PC-3 (cell line): ENCODE measurements around the gene PLXNA1. TPM values are rescaled to one million over a fixed set of nuclear protein-coding genes. Genes with fewer than 3 reads are reported as not detected.

Experiments
- ATAC-seq: fragments of 200-7000 bp; cut with Tn5 transposase; 2 replicates; pipeline ENCODE4 v1.9.1; 2020; ENCODE audit warnings: mild to moderate bottlenecking, moderate library complexity
- BruUV-seq: library from RNA; stranded (reverse); fragments of 400-500 nt; replicated peaks from 2 replicates; lab custom pipeline; 2021; lab: Mats Ljungman, UMichigan
- CTCF ChIA-PET: fragments of 300-600 bp; sonication (Branson Sonifier 250); formaldehyde crosslinking; loops from one replicate; lab custom pipeline; 2022; ENCODE audit warnings: antibody characterized with exemption; lab: Charles Lee
- POLR2A ChIA-PET: fragments of 300-600 bp; sonication (Branson Sonifier 250); formaldehyde crosslinking; loops from one replicate; lab custom pipeline; 2022; ENCODE audit warnings: antibody characterized with exemption; ENCODE audit not compliant: unreplicated experiment; lab: Charles Lee
- DNase-seq: peaks from one replicate; pipeline ENCODE4 v3.0.0-alpha.2; 2015
- H2AFZ ChIP-seq: fragments of 300-600 bp; sonication (generic); 2 replicates; pipeline ENCODE4 v1.6.0; 2016; ENCODE audit warnings: antibody characterized with exemption, low read length
- H3F3A ChIP-seq: fragments of 300-600 bp; sonication (generic); one replicate; pipeline ENCODE4 v1.6.0; 2017; ENCODE audit warnings: antibody characterized with exemption, low read length, control low read depth, mild to moderate bottlenecking; ENCODE audit not compliant: unreplicated experiment
- H3K27ac ChIP-seq: fragments of 300-600 bp; sonication (generic); 2 replicates; pipeline ENCODE4 v1.5.1; 2016; ENCODE audit warnings: mild to moderate bottlenecking, low read length
- H3K27me3 ChIP-seq: fragments of 300-600 bp; sonication (generic); 2 replicates; pipeline ENCODE4 v1.6.1; 2016; ENCODE audit warnings: low read length, mixed read lengths
- H3K36me3 ChIP-seq: fragments of 300-600 bp; sonication (generic); 2 replicates; pipeline ENCODE4 v1.6.1; 2016; ENCODE audit warnings: low read depth, mixed run types, low read length, mixed read lengths
- H3K4me1 ChIP-seq: fragments of 300-600 bp; sonication (generic); 2 replicates; pipeline ENCODE4 v1.5.1; 2016; ENCODE audit warnings: low read length; ENCODE audit not compliant: insufficient read depth
- H3K4me2 ChIP-seq: fragments of 300-600 bp; sonication (generic); 2 replicates; pipeline ENCODE4 v1.6.0; 2016; ENCODE audit warnings: low read length
- H3K4me3 ChIP-seq: fragments of 300-600 bp; sonication (generic); 2 replicates; pipeline ENCODE4 v1.5.1; 2016; ENCODE audit warnings: mild to moderate bottlenecking, low read length, mixed read lengths
- H3K79me2 ChIP-seq: fragments of 300-600 bp; sonication (generic); 2 replicates; pipeline ENCODE4 v1.6.1; 2017; ENCODE audit warnings: low read length, mixed read lengths
- H3K9ac ChIP-seq: fragments of 300-600 bp; sonication (generic); 2 replicates; pipeline ENCODE4 v1.6.0; 2016; ENCODE audit warnings: mild to moderate bottlenecking, low read length
- H3K9me2 ChIP-seq: fragments of 300-600 bp; sonication (generic); replicated peaks from 2 replicates; pipeline ENCODE4 v1.6.1; 2016; ENCODE audit warnings: mixed run types, low read length, mixed read lengths
- H3K9me3 ChIP-seq: fragments of 300-600 bp; sonication (generic); 2 replicates; pipeline ENCODE4 v1.6.1; 2016; ENCODE audit warnings: low read length, mixed read lengths
- H4K20me1 ChIP-seq: fragments of 300-600 bp; sonication (generic); 2 replicates; pipeline ENCODE4 v1.6.1; 2016; ENCODE audit warnings: low read length, mixed read lengths
- EZH2 ChIP-seq: fragments of 300-600 bp; sonication (generic); IDR thresholded peaks from one replicate; pipeline ENCODE4 v1.6.1; 2017; ENCODE audit warnings: antibody characterized with exemption, mild to moderate bottlenecking, low read length; ENCODE audit not compliant: unreplicated experiment
- EZH2phosphoT487 ChIP-seq: fragments of 300-600 bp; sonication (generic); IDR thresholded peaks from 2 replicates; pipeline ENCODE4 v1.6.1; 2018; ENCODE audit warnings: mild to moderate bottlenecking, antibody characterized with exemption, low read length, borderline replicate concordance
- intact Hi-C: fragments of 100-400 bp; cut with micrococcal nuclease; formaldehyde crosslinking; loops from 2 replicates; pipeline ENCODE4 v1.9.0; 2023
- total RNA-seq: library from RNA; depleted of rRNA; stranded (reverse); fragments of >200 nt; gene quantifications from 2 replicates; pipeline ENCODE4 v1.2.3, GENCODE V29; 2014
- TF ChIP-seq, protein P1 (sequence below): fragments of 300-600 bp; sonication (generic); conservative IDR thresholded peaks from 2 replicates; pipeline ENCODE4 v1.5.1; 2017; ENCODE audit warnings: antibody characterized with exemption, low read depth, mild to moderate bottlenecking, low read length

PLXNA1 gene
- total RNA-seq, 1 experiment from 2014 or later, result 30.0 TPM

DNA sequence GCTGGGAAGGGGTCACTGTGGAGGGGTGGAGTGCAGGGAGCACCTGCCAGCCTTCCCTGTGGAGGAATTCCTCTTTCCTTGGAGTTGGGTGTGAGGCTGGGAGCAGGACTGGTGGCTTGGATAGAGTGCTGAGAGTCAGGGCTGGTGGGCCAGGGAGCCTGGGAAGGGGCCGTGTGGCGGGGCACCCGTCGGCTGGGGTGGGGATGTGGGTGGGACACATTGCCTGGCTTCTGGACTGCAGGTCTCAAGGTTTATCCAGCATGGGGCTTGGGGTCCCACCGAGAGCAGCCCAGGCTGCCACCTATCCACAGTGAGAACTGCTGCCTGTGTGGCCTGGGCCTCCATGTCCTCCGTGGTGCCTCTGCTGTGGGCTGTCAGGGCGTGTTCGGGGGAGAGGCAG is 4.7 kb downstream of the PLXNA1 start:
- no TSS peak for BruUV-seq
- CTCF ChIA-PET, result no interaction called here

DNA sequence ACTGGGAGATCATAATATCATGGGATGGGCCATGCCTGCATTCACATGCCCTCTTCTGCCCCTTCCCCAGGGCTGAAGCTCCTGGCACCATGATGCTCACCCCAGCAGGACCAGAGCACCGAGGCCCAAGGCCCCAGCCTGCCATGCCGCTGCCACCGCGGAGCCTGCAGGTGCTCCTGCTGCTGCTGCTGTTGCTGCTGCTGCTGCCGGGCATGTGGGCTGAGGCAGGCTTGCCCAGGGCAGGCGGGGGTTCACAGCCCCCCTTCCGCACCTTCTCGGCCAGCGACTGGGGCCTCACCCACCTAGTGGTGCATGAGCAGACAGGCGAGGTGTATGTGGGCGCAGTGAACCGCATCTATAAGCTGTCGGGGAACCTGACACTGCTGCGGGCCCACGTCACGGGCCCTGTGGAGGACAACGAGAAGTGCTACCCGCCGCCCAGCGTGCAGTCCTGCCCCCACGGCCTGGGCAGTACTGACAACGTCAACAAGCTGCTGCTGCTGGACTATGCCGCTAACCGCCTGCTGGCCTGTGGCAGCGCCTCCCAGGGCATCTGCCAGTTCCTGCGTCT is 5.6 kb downstream of the PLXNA1 start:
- BruUV-seq, result no TSS peak

More for the DNA sequence above, 4.7 kb downstream of the PLXNA1 start:
- H3K4me1 ChIP-seq, result no peaks in the 10 kb centered on the region
- H3K27ac ChIP-seq, result no peak overlapping the region
- H3K4me3 ChIP-seq, result no peak overlapping the region
- H2AFZ ChIP-seq, result no peak overlapping the region
- no peaks in the 10 kb centered on the region for H3K9me2 ChIP-seq
- TF ChIP-seq EZH2, result no peak
- TF ChIP-seq, protein P1, sequence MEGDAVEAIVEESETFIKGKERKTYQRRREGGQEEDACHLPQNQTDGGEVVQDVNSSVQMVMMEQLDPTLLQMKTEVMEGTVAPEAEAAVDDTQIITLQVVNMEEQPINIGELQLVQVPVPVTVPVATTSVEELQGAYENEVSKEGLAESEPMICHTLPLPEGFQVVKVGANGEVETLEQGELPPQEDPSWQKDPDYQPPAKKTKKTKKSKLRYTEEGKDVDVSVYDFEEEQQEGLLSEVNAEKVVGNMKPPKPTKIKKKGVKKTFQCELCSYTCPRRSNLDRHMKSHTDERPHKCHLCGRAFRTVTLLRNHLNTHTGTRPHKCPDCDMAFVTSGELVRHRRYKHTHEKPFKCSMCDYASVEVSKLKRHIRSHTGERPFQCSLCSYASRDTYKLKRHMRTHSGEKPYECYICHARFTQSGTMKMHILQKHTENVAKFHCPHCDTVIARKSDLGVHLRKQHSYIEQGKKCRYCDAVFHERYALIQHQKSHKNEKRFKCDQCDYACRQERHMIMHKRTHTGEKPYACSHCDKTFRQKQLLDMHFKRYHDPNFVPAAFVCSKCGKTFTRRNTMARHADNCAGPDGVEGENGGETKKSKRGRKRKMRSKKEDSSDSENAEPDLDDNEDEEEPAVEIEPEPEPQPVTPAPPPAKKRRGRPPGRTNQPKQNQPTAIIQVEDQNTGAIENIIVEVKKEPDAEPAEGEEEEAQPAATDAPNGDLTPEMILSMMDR, result no peak
- intact Hi-C loops, result no loop called here
- peaks cover 14% of the 10 kb centered on the region; the same call in 1 of the 2 replicates for H4K20me1 ChIP-seq
- H3F3A ChIP-seq, result no peaks in the 10 kb centered on the region
- no peaks in the 10 kb centered on the region for H3K9me3 ChIP-seq
- DNase-seq (no peak), ATAC-seq (no peak)
- POLR2A ChIA-PET, result no interaction called here
- H3K4me2 ChIP-seq, result no peak overlapping the region
- peaks cover 55% of the 10 kb centered on the region for H3K79me2 ChIP-seq
- H3K27me3 ChIP-seq, result no peaks in the 10 kb centered on the region
- H3K36me3 ChIP-seq, result no peaks in the 10 kb centered on the region
- H3K9ac ChIP-seq, result no peak overlapping the region

More for the DNA sequence above, 5.6 kb downstream of the PLXNA1 start:
- Histone ChIP-seq H3K9ac (no peak overlapping the region), H3F3A (no peaks in the 10 kb centered on the region), H2AFZ (no peak overlapping the region), H4K20me1 (peaks cover 14% of the 10 kb centered on the region; the same call in 1 of the 2 replicates), H3K4me2 (no peak overlapping the region), H3K9me2 (no peaks in the 10 kb centered on the region), H3K79me2 (peaks cover 61% of the 10 kb centered on the region), H3K4me1 (no peaks in the 10 kb centered on the region), H3K4me3 (no peak overlapping the region), H3K27me3 (no peaks in the 10 kb centered on the region), H3K27ac (no peak overlapping the region), H3K36me3 (no peaks in the 10 kb centered on the region), H3K9me3 (no peaks in the 10 kb centered on the region)
- ChIA-PET CTCF (no interaction called here), POLR2A (no interaction called here)
- ATAC-seq (no peak), DNase-seq (no peak)
- intact Hi-C loops, result no loop called here
- TF ChIP-seq EZH2phosphoT487, result no peak
- TF ChIP-seq, protein P1, result no peak
- no peak for TF ChIP-seq EZH2
